ENCODE data around the gene MGLL.

MGLL gene

GRCh38 chr3:127644641-127645370 is 177.5 kb downstream of the MGLL start:
- DNase-seq = no peak

GRCh38 chr3:127640042-127640355 is 182.3 kb downstream of the MGLL start:
- DNase-seq = no peak

- DNase-seq = no peak
These were observed 182.9 kb downstream of the MGLL start for GRCh38 chr3:127639173-127640041.
